Right renal cortex interstitium (tissue), 3 donors: ENCODE results near the gene PLA2G2D. TPM values are rescaled to one million over a fixed set of nuclear protein-coding genes. Genes with fewer than 3 reads are reported as not detected.

ENCODE experiments used
- DNase-seq, 3 donors: peaks; one replicate each; pipeline ENCODE4 v3.0.0-alpha.2; 2013; ENCODE audit warnings: low read depth in 3 of 3, low spot score in 2 of 3
- polyA plus RNA-seq, 3 donors: library from polyadenylated mRNA; unstranded; fragments of 120-200 nt; gene quantifications; one replicate each; pipeline ENCODE4 v1.2.1, GENCODE V29; 2013; ENCODE audit not compliant: insufficient read length in 3 of 3

PLA2G2D gene
- polyA plus RNA-seq, 3 donors, result 0.06 to 0.10 (median 0.08) TPM

- no peak for DNase-seq
These were observed 26.0 kb downstream of the PLA2G2D start for GRCh38 chr1:20093303-20093702.

GRCh38 chr1:20090641-20091040 lies 28.7 kb downstream of the PLA2G2D start:
- DNase-seq, result no peak

DNA sequence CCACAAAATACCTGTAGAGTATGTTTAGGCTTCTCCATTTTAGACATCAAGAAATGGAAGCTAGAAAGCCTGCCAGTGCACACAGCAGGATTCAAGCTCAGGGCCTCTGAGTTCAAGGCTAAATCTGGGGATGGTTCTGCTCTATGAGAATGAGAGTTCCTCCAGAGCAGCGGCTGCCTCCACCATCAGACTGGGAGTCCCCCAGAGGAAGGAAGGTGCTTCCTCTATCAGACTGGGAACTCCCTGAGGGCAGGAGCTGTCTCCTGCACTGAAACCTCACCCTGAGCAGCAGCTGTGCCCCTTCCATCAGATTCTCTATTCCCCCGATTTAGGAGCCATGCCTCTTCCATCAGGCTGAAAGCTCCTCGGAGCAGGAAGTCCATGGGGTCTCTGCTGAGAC lies 29.2 kb downstream of the PLA2G2D start:
- no peak for DNase-seq

- no peak for DNase-seq
These were observed 29.8 kb downstream of the PLA2G2D start for GRCh38 chr1:20089328-20090077.

DNA sequence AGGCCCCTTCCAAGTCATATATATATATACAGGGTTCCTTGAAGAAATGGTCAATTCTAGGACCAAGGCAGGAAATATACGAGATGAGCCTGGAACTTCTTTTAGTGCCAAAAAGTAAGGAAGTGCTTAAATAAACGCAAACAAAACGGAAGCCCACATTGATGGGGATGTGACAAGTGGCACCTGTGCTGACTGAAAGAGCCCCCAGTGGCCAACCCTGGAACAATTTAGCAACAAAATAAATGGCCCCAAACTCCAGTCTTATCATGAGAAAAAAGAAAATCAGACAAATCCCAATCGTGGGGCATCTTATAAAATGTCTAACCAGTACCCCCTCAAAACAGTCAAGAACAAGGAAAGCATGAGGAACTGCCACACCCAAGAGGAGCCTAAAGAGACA lies 31.7 kb downstream of the PLA2G2D start:
- no peak for DNase-seq

DNA sequence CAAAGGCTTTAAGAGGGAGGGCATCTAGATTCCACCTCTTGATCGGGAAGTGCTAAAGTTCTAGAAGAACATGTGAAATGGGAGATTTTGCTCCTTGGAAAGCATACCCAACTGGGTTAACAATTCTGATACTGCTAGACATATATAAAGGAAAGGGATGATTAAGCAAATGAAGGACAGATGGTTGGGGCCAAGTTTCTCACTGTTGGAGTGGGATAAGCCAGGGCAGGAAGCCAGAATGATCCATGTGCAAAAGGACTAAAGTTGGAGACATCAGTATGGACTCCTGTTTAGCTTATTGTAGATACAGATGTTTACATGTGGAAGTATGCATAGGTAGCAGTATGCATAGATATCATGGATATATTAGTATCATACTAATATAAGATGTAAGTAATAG lies 32.5 kb downstream of the PLA2G2D start:
- DNase-seq, result no peak

GRCh38 chr1:20083178-20083944 lies 36.0 kb downstream of the PLA2G2D start:
- no peak for DNase-seq

DNA sequence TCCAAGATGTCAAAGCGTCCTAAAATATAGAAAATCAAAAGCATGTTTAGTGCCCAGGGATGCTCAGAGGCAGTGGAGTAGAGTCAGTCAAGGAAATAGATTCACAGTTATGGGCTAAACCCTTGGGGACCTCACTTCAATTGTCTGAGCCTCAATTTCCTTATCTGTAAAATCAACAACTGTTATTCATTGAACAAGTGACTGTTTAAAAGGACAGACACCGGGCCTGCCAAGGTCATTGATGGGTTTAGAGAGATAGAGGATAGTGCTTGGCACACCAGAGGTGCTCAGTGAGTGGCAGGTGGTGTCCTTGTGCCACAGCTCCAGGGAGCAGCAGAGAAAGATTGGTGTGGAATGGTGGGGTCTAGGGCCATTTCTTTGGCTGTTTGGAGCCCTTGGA lies 36.6 kb downstream of the PLA2G2D start:
- DNase-seq, result no peak

GRCh38 chr1:20081353-20081810 lies 38.0 kb downstream of the PLA2G2D start:
- DNase-seq, result no peak

DNA sequence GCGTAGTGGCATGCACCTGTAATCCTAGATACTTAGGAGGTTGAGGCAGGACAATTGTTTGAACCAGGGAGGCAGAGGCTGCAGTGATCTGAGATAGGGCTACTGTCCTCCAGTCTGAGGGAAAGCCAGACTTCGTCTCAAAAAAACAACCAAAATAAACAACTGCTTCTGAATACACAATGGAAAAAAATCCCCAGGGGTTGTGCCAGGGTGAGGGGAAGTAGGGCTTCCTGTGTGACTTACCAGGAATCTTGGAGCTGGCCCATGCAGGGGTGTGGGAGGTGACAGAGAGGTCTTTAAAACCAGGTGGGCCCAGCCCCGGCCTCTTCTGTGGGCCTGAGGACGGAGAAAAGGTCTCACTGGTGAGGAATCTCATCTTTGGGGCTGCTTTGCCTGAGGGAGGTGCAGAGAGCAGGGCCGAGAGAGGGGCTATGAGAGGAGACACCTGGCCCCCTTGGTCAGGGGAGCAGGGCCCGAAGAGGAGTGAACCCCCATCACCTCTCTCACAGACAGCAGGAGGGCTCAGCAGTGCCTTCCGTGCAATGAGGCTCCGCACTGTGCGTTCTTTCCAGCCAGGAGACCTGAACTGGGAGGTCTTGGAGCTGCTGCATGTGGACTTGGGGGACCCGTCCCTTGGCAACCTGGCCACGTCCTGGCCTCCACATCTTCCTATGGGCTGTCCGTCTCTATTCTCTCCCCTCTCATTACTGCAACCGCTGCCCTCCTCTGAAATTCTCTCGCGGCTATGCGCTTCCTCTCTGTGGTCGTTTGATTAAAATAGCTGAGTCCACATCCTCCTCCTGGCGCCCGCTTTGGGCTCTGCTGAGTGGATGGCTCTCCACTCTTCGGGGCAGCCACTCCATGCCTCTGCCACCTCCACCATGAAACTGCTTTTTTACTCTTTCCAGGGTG lies 38.6 kb downstream of the PLA2G2D start:
- DNase-seq, result no peak

- no peak for DNase-seq
These were observed 39.6 kb downstream of the PLA2G2D start for GRCh38 chr1:20079661-20080305.

GRCh38 chr1:20078711-20079110 lies 40.6 kb downstream of the PLA2G2D start:
- DNase-seq, result no peak

DNA sequence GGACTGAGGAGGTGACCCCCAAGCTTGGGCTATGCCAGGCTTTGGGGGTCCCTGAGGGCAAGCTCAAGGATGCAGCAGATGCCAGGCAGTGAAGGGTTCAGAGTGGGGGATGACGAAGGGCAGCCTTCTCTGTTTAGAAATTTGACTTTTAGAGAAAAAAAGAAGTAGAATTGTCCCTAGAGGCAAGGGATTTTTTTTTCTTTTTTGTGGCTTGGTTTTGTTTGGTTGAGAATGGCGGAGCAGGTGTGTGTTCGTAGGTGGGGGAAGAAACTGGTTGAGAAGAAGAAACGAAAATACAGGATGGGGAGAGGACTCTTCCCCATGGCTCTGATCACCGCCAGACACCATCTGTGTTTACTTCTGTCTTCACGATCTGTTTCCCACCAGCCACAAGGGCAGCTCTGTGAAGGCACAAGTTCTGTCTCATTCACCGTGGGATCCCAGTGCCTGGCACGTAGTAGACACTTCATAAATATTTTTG lies 41.1 kb downstream of the PLA2G2D start:
- no peak for DNase-seq

- no peak for DNase-seq
These were observed 42.5 kb downstream of the PLA2G2D start for GRCh38 chr1:20076710-20077461.

DNA sequence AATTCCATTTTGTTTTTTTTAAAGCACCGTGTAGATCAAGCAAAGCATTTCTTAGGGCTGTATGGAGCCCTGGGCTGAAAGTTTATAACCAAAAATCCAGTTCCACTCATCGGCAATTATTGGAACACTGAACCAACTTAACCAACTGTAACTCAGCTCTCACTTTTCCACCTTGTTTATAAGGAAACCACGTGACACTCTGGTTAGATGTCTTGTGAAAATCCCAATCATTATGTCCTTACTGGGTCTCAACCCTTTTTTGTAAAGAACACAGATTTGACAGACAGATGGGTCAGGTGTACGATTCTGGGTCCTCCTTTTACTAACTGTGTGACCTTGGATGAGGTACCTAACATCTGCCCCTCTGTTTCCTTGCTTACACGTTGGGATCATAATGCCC lies 43.1 kb downstream of the PLA2G2D start:
- DNase-seq, result no peak

GRCh38 chr1:20075345-20075744 lies 44.0 kb downstream of the PLA2G2D start:
- DNase-seq, result no peak

DNA sequence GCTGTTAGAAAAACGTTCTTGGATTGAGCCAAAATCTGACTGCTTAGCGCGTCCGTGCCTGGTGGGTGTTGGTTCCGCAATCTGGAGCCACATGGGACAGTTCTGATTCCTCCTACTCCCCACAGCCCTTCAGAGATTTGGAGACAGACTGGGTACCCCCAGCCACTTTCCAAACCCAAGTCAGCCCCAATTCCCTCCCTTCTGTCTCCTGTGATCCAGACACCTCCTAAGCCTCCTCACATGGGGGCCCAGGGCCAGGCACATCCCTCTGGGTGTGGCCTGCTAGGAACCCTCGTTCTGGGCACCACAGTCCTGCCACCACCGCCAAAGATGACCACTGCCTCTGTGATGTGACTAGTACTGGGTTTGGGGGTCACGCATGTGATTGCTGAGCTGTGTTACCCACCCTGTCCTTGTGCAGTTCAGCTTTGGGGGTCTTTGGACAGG lies 44.6 kb downstream of the PLA2G2D start:
- no peak for DNase-seq

DNA sequence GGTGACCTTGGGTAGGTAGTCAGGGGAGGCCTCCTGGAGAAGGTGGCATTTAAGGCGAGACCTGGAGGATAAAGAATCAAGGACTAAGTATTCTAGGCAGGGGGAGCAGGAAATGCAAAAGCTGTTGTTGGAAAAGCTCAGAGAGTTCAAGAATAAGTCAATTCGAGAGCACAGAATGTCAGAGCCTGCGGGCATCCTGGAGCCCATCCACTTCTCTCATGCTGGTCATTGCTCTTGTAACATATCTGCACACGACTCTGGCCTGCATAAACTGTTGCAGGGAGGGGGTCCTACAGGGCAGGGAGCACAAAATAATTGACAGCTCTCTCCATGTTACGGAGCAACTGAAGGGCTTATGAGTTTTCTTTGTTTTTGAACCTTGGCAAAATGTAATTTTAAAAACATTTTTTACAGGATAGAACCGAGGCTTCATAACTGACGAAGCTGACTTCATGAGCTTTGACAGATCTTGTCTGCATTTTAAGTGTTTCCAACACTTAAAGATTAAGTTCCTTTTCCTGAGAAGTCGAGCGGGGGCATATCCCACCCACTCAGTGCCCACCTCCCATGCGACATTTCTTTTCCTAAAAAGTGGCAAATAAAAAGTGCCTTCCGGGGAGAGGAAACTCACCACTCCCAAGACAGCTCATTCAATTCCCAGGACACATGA lies 45.1 kb downstream of the PLA2G2D start:
- DNase-seq, result no peak

DNA sequence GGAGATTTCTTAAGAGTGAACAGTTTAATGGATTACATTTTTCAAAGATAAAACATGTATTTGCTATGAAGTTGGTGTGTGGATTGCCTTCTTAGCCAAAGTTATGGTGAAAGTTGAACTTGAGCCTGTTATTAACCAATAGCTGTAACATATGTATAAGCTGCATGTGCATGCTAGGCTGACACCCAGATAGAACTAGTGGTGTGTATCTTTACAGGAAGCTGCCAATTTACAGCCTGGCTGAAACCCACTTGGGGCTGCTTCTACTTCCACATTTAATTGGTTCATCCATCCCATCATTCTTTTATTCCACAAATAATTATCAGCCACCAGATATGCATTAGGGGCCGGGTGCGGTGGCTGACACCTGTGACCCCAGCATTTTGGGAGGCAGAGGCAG lies 46.1 kb downstream of the PLA2G2D start:
- no peak for DNase-seq
